Measurements from ENCODE around the gene LAMTOR3. TPM values are rescaled to one million over a fixed set of nuclear protein-coding genes. Genes with fewer than 3 reads are reported as not detected.

Gene LAMTOR3
- total and polyA plus RNA-seq, 9 of the 15 experiments (the other 6 are each of a cell fraction or from before 2014, with no cell fraction given), result 17.9 to 146 (median 59.4) TPM

GRCh38 chr4:99894161-99894997, at the start of gene LAMTOR3 (continued):
- TF ChIP-seq, protein P1, sequence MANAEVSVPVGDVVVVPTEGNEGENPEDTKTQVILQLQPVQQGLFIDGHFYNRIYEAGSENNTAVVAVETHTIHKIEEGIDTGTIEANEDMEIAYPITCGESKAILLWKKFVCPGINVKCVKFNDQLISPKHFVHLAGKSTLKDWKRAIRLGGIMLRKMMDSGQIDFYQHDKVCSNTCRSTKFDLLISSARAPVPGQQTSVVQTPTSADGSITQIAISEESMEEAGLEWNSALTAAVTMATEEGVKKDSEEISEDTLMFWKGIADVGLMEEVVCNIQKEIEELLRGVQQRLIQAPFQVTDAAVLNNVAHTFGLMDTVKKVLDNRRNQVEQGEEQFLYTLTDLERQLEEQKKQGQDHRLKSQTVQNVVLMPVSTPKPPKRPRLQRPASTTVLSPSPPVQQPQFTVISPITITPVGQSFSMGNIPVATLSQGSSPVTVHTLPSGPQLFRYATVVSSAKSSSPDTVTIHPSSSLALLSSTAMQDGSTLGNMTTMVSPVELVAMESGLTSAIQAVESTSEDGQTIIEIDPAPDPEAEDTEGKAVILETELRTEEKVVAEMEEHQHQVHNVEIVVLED (CRISPR knock-in tag; IDR thresholded peaks at IDR 0.05), result peak; percentile 75
- no peak for TF ChIP-seq ZNF655 (CRISPR knock-in tag; IDR thresholded peaks at IDR 0.05)
- TF ChIP-seq CCNT2 (IDR thresholded peaks at IDR 0.05; ENCODE audit: borderline replicate concordance, extremely low read depth, insufficient read length, low read depth, low read length), result no peak
- TF ChIP-seq SREBF2 (CRISPR knock-in tag; IDR thresholded peaks at IDR 0.05), result no peak
- TF ChIP-seq CSDE1 (IDR thresholded peaks at IDR 0.05), result no peak
- TF ChIP-seq, protein P2, sequence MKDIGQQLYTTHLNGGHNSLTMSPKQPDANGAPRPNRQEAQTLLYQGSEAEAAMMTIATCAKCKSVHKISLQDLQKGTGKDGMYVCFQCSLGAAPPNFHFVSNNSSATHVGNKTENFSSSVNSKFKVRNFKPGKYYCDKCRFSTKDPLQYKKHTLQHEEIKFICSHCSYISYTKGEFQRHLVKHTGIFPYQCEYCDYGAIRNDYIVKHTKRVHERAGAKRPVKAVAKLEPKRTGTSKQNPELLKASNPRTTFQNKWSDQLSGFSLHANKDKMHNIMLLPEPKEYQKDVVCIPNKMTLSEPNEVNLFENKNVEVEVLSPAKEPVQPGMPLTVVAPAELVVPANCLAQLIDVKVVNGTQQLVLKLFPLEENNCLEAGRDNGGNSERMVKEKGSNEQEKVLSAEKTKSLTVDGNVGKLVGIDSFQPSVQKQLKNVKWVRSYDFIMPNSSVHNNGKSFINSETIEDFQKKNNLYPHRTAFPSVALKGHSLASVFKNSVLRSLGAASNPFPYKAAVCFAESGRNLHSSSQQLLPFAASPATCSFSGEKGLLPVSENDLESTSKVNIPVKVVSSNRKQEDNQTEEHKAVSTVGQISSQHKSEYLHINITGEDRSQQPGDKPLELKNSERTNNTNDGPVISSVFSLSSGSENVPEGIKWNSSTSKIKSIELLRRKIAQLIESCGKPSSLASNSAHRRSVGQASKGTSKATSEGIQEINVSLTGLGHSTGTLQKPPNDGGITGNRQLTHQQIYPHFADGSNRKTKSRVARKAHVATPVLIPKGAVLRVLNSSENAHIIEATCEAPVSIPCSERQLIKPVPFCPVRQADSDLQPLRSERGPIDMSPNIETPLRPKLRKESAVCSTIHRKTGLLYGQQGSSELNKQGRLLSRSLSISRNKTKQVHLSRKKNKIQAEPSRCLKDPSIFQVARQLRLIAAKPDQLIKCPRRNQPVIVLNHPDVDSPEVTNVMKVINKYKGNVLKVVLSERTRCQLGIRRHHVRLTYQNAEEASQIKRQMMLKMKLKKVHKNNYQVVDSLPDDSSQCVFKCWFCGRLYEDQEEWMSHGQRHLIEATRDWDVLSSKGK (CRISPR knock-in tag; IDR thresholded peaks at IDR 0.05), result no peak
- TF ChIP-seq DMBX1 (CRISPR knock-in tag; IDR thresholded peaks at IDR 0.05; ENCODE audit: borderline replicate concordance), result no peak
- no peak for TF ChIP-seq ZNF23 (CRISPR knock-in tag; IDR thresholded peaks at IDR 0.05)
- no peak for TF ChIP-seq BCOR (IDR thresholded peaks at IDR 0.05)
- TF ChIP-seq, protein P3, sequence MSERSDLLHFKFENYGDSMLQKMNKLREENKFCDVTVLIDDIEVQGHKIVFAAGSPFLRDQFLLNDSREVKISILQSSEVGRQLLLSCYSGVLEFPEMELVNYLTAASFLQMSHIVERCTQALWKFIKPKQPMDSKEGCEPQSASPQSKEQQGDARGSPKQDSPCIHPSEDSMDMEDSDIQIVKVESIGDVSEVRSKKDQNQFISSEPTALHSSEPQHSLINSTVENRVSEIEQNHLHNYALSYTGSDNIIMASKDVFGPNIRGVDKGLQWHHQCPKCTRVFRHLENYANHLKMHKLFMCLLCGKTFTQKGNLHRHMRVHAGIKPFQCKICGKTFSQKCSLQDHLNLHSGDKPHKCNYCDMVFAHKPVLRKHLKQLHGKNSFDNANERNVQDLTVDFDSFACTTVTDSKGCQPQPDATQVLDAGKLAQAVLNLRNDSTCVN (CRISPR knock-in tag; IDR thresholded peaks at IDR 0.05), result no peak
- no peak for TF ChIP-seq ZNF239 (CRISPR knock-in tag; IDR thresholded peaks at IDR 0.05)
- TF ChIP-seq RAD51 (IDR thresholded peaks at IDR 0.05; ENCODE audit: borderline replicate concordance, low read depth), result peak; percentile 83
- TF ChIP-seq PRPF4 (IDR thresholded peaks at IDR 0.05; ENCODE audit: insufficient read depth, low read depth, low read length, poor library complexity, severe bottlenecking), result no peak
- TF ChIP-seq ZNF184 (CRISPR knock-in tag; IDR thresholded peaks at IDR 0.05), result no peak
- TF ChIP-seq POLR2B (IDR thresholded peaks at IDR 0.05; ENCODE audit: low read depth, partially characterized antibody), result peak; percentile 55
- no peak for TF ChIP-seq EWSR1 (IDR thresholded peaks at IDR 0.05; ENCODE audit: borderline replicate concordance, low read depth, partially characterized antibody)
- TF ChIP-seq NFATC3 (IDR thresholded peaks at IDR 0.05), result no peak
- no peak for TF ChIP-seq CBX3 (IDR thresholded peaks at IDR 0.05; ENCODE audit: borderline replicate concordance in 1 of 2, low read length in 2 of 2)
